ENCODE measurements around the gene LCA5.

DNA sequence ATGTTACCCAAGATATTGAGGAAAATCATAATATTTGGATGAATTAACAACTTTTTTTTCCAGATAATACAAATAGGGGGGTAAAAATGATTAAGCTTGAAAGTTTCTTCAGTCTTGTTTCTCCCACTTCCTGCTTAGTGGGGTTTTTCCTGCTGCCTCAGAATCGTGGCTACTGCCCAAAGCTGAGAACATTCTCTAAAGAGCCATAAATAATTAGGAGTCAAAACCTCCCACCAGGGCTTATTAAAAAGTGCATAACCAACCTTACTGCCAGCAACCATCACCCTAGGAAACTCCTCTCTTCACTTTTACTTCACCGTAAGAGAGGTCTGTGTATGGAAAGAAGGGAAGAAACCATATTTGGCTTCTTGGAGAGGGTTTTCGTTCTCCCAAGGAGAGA, 9.0 kb upstream of the LCA5 start:
- TF ChIP-seq, protein P1, sequence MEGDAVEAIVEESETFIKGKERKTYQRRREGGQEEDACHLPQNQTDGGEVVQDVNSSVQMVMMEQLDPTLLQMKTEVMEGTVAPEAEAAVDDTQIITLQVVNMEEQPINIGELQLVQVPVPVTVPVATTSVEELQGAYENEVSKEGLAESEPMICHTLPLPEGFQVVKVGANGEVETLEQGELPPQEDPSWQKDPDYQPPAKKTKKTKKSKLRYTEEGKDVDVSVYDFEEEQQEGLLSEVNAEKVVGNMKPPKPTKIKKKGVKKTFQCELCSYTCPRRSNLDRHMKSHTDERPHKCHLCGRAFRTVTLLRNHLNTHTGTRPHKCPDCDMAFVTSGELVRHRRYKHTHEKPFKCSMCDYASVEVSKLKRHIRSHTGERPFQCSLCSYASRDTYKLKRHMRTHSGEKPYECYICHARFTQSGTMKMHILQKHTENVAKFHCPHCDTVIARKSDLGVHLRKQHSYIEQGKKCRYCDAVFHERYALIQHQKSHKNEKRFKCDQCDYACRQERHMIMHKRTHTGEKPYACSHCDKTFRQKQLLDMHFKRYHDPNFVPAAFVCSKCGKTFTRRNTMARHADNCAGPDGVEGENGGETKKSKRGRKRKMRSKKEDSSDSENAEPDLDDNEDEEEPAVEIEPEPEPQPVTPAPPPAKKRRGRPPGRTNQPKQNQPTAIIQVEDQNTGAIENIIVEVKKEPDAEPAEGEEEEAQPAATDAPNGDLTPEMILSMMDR (IDR thresholded peaks at IDR 0.05), result no peak
- TF ChIP-seq EP300 (IDR thresholded peaks at IDR 0.05), result no peak
- no peak for TF ChIP-seq POLR2A (IDR thresholded peaks at IDR 0.05)
